Natural killer cell (primary cell): ENCODE measurements around the gene ASIC3. TPM values are rescaled to one million over a fixed set of nuclear protein-coding genes. Genes with fewer than 3 reads are reported as not detected.

Experiments
- ATAC-seq, 3 donors: fragments of 150-1000 bp in 2 of 3; fragments of 200-7000 bp in 1 of 3; cut with Tn5 transposase; 1 replicate in 1 of 3; 2 replicates in 2 of 3; pipeline ENCODE4 v1.10.0; 2021; ENCODE audit warnings: mild to moderate bottlenecking in 2 of 3, moderate library complexity in 2 of 3
- DNase-seq, 2 donors: peaks; one replicate each; pipeline versions ENCODE4 v3.0.0 to v3.0.0-alpha.2; 2013 to 2021; ENCODE audit warnings: mixed read lengths in 1 of 2
- H3K27ac ChIP-seq: one replicate; pipeline ENCODE4 v1.5.1; 2013; ENCODE audit warnings: mild to moderate bottlenecking, low read length
- H3K27me3 ChIP-seq: one replicate; pipeline ENCODE4 v1.6.1; 2013; ENCODE audit warnings: low read length; ENCODE audit not compliant: control insufficient read depth, insufficient read depth
- H3K36me3 ChIP-seq: one replicate; pipeline ENCODE4 v1.6.1; 2013; ENCODE audit warnings: low read length; ENCODE audit not compliant: control insufficient read depth, insufficient read depth
- H3K4me1 ChIP-seq: one replicate; pipeline ENCODE4 v1.6.1; 2013; ENCODE audit warnings: low read length; ENCODE audit not compliant: control insufficient read depth, insufficient read depth
- H3K4me3 ChIP-seq: one replicate; pipeline ENCODE4 v1.5.1; 2013; ENCODE audit warnings: low read length
- H3K9me3 ChIP-seq: one replicate; pipeline ENCODE4 v1.6.1; 2013; ENCODE audit warnings: low read length; ENCODE audit not compliant: control insufficient read depth, insufficient read depth
- H3K27ac Mint-ChIP-seq, 2 donors: one replicate each; pipeline ENCODE4 v1.8.0; 2022; ENCODE audit warnings: mild to moderate bottlenecking in 2 of 2, mixed read lengths in 2 of 2, moderate library complexity in 1 of 2
- H3K27me3 Mint-ChIP-seq, 2 donors: one replicate each; pipeline ENCODE4 v1.8.0; 2022; ENCODE audit warnings: low read depth in 2 of 2, mixed read lengths in 2 of 2
- H3K36me3 Mint-ChIP-seq: one replicate; pipeline ENCODE4 v1.8.0; 2022; ENCODE audit warnings: mixed read lengths
- H3K4me1 Mint-ChIP-seq, 2 donors: one replicate each; pipeline ENCODE4 v1.8.0; 2022; ENCODE audit warnings: mixed read lengths in 2 of 2
- H3K4me3 Mint-ChIP-seq: one replicate; pipeline ENCODE4 v1.8.0; 2022; ENCODE audit warnings: mild to moderate bottlenecking, moderate library complexity, mixed read lengths
- H3K9me3 Mint-ChIP-seq, 2 donors: one replicate each; pipeline ENCODE4 v1.8.0; 2022; ENCODE audit warnings: mixed read lengths in 2 of 2
- CTCF ChIP-seq: fragments of 200-600 bp; IDR thresholded peaks from one replicate; pipeline ENCODE4 v1.8.0; 2022; ENCODE audit warnings: antibody characterized with exemption
- WGBS: methylation state at CpG from one replicate; pipeline ENCODE4 v1.1.7; 2013; ENCODE audit warnings: missing lambda C conversion rate; ENCODE audit not compliant: insufficient coverage; 5-methylcytosine and 5-hydroxymethylcytosine counted together
- intact Hi-C: fragments of 100-400 bp; cut with micrococcal nuclease; formaldehyde crosslinking; loops from one replicate; pipeline ENCODE4 v1.14.2; 2022
- total RNA-seq, 4 donors: library from RNA; stranded (reverse); fragments of 120-200 nt in 1 of 4; gene quantifications; one replicate each; pipeline versions ENCODE4 v1.2.3 to v1.2.4, GENCODE V29; 2013 to 2022

The ASIC3 gene
- total RNA-seq, 3 donors from 2014 or later (not counting 1 experiment from before 2014, with no cell fraction given): 5.7 to 7.9 (median 5.9) TPM

GRCh38 chr7:151085691-151086620 is 37.6 kb downstream of the ASIC3 start, which contains the start of gene AGAP3:
TSS of gene AGAP3 (plus strand) at chr7:151086475. CDS start at chr7:151086742, 267 bp downstream.
- H3K36me3 Mint-ChIP-seq: no peaks in the 10 kb centered on the region
- TF ChIP-seq CTCF: no peak
- H3K27me3 ChIP-seq: no peaks in the 10 kb centered on the region
- H3K4me1 Mint-ChIP-seq: peaks cover 48 to 65% of the 10 kb centered on the region in 2 donors
- no peaks in the 10 kb centered on the region for H3K36me3 ChIP-seq
- WGBS: under 1% methylated on average over 82 of the region's 84 CpGs
- no peaks in the 10 kb centered on the region for H3K9me3 ChIP-seq
- peaks cover 67% of the 10 kb centered on the region for H3K4me1 ChIP-seq
- peak within 1 kb of the TSS; percentile 88 to 98 for H3K27ac Mint-ChIP-seq
- peak within 1 kb of the TSS; percentile 61 for H3K27ac ChIP-seq
- ATAC-seq (peak; percentile 12 to 40 (median 14)), DNase-seq (peak; percentile 45 to 71)
- no peaks in the 10 kb centered on the region for H3K9me3 Mint-ChIP-seq
- H3K4me3 Mint-ChIP-seq: peak within 1 kb of the TSS; percentile 91
- no peaks in the 10 kb centered on the region for H3K27me3 Mint-ChIP-seq
- H3K4me3 ChIP-seq: peak within 1 kb of the TSS; percentile 63
- intact Hi-C loops: no loop called here

- ATAC-seq (no peak), DNase-seq (peak in 1 of 2 donors; percentile 62)
- H3K9me3 ChIP-seq: no peaks in the 10 kb centered on the region
- no peaks in the 10 kb centered on the region for H3K36me3 ChIP-seq
- intact Hi-C loops: no loop called here
- Mint-ChIP-seq H3K4me1 (peaks cover 48 to 61% of the 10 kb centered on the region in 2 donors), H3K4me3 (peak overlapping the region; percentile 91), H3K9me3 (no peaks in the 10 kb centered on the region), H3K36me3 (no peaks in the 10 kb centered on the region), H3K27ac (peak overlapping the region; percentile 26 to 80), H3K27me3 (no peaks in the 10 kb centered on the region)
- H3K27ac ChIP-seq: peak overlapping the region; percentile 59
- no peak for TF ChIP-seq CTCF
- H3K4me3 ChIP-seq: peak overlapping the region; percentile 63
- under 1% methylated on average over 56 of the region's 56 CpGs for WGBS
- peaks cover 61% of the 10 kb centered on the region for H3K4me1 ChIP-seq
- H3K27me3 ChIP-seq: no peaks in the 10 kb centered on the region
Observed at GRCh38 chr7:151086802-151087244, 38.5 kb downstream of the ASIC3 start.

GRCh38 chr7:151087245-151088018 is 39.1 kb downstream of the ASIC3 start:
- H3K9me3 ChIP-seq: no peaks in the 10 kb centered on the region
- ATAC-seq (peak; percentile 6 to 26 (median 15)), DNase-seq (peak; percentile 39 to 71)
- peaks cover 48 to 55% of the 10 kb centered on the region in 2 donors for H3K4me1 Mint-ChIP-seq
- H3K27ac Mint-ChIP-seq: peak overlapping the region; percentile 45 to 80
- H3K36me3 Mint-ChIP-seq: no peaks in the 10 kb centered on the region
- H3K4me1 ChIP-seq: peaks cover 55% of the 10 kb centered on the region
- peak overlapping the region; percentile 63 for H3K4me3 ChIP-seq
- no peaks in the 10 kb centered on the region for H3K36me3 ChIP-seq
- H3K27me3 Mint-ChIP-seq: no peaks in the 10 kb centered on the region
- peak overlapping the region; percentile 62 for H3K27ac ChIP-seq
- no peaks in the 10 kb centered on the region for H3K9me3 Mint-ChIP-seq
- no peaks in the 10 kb centered on the region for H3K27me3 ChIP-seq
- peak; percentile 31 for TF ChIP-seq CTCF
- H3K4me3 Mint-ChIP-seq: peak overlapping the region; percentile 91
- under 1% methylated on average over 70 of the region's 70 CpGs for WGBS
- intact Hi-C loops: no loop called here
